ENCODE measurements around the gene ITGAD.

The ITGAD gene

DNA sequence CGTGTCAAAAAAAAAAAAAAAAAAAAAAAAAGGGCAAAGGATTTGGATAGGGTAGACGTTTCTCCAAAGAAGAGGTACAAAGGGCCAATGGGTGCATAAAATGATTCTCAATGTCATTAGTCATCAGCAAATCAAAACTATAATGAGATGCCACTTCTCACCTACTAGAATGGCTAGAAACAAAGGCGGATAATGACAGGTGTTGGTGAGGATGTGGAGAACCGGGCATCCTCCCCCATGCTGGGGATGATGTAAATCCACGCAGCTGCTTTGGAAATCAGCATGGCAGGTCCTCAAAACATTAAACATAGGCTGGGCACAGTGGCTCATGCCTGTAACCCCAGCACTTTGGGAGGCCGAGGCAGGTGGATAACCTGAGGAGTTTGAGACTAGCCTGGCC, 28.7 kb upstream of the ITGAD start:
- no peak for DNase-seq

GRCh38 chr16:31365131-31365865, 27.8 kb upstream of the ITGAD start:
- no peak for DNase-seq

DNA sequence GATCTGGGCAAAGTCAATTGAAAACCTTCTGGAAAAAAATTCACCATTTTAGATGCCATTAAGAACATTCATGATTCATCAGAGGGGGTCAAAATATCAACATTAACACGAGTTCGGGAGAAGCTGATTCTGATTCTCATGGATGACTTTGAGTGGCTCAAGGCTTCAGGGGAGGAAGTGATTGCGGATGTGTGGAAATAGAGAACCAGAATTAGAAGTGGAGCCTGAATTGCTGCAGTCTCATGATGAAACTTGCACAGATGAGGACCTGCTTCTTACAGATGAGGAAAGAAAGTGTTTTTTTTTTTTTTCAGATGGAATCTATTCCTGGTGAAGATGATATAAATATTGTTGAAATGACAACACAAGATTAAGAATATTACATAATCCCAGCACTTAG, 25.3 kb upstream of the ITGAD start:
- peak in 1 of 58 donors; percentile 13 for DNase-seq

DNA sequence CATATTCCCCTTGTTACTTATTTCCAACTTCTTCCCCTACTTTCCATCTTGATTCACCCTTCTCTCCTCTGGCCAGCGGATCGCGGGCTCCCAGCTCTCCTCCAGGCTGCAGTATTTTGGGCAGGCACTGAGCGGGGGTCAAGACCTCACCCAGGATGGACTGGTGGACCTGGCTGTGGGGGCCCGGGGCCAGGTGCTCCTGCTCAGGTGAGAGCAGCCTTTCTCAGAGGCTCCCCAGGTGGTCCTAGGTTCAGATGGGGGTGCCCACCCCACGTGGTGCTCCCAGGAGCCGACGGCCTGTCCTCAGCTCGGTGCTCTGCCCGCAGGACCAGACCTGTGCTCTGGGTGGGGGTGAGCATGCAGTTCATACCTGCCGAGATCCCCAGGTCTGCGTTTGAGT, 22.1 kb upstream of the ITGAD start:
- DNase-seq = no peak

DNA sequence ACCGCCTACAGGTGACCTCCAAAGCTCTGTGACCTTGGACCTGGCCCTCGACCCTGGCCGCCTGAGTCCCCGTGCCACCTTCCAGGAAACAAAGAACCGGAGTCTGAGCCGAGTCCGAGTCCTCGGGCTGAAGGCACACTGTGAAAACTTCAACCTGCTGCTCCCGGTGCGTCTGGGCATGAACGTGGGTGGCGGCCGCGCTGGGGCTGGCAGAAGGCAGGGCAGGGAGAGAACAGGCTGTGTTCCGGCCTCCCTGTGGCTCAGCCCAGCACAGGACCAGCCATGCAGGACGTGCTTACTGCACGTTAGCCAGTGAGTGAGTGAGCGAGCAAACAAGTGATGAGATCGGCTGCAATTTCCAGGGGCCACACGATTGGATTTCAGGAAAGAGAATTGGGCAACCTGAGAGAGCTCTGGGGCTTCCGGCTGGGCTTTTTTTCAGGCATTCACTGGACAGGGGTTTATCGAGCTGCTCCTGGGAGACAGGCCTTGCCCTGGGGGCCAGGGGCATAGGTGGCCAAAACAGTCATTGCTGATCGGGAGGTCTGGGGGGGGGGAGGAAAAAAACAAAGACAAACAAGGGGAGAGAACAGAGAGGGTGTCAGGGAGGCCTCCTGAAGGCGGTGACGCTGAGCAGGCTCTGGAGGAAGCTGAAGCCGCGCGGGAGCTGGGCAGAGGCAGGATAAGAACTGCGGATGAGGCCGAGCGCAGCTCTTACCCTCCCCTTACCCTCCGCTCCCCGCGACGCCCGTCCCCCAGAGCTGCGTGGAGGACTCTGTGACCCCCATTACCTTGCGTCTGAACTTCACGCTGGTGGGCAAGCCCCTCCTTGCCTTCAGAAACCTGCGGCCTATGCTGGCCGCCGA, 21.3 kb upstream of the ITGAD start:
- DNase-seq = no peak

DNA sequence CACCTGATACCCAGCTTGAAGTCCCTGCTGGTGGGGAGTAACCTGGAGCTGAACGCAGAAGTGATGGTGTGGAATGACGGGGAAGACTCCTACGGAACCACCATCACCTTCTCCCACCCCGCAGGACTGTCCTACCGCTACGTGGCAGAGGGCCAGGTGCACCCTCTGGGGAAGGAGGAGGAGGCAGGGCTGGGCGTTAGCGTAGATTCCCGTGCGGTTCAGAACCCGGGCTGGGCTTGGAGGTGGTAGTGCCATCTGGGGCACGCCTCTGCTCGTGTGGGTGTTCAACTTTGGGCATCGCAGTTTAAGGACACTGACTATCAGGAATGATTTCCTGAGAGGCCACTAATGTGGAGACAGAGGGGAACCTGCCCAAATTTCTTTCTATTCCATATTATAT, 19.9 kb upstream of the ITGAD start:
- no peak for DNase-seq

GRCh38 chr16:31375231-31375630, 17.9 kb upstream of the ITGAD start:
- DNase-seq = no peak

DNA sequence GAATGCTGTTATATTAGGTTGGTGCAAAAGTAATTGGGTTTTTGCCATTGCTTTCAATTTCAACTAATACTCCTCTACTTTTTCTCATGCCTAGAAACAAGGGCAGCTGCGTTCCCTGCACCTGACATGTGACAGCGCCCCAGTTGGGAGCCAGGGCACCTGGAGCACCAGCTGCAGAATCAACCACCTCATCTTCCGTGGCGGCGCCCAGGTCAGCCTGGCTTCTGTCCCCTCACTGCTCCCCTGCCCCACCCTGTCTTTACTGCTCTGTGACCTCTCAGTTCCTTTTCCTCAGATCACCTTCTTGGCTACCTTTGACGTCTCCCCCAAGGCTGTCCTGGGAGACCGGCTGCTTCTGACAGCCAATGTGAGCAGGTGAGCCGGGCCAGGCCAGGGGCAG, 16.4 kb upstream of the ITGAD start:
- no peak for DNase-seq

DNA sequence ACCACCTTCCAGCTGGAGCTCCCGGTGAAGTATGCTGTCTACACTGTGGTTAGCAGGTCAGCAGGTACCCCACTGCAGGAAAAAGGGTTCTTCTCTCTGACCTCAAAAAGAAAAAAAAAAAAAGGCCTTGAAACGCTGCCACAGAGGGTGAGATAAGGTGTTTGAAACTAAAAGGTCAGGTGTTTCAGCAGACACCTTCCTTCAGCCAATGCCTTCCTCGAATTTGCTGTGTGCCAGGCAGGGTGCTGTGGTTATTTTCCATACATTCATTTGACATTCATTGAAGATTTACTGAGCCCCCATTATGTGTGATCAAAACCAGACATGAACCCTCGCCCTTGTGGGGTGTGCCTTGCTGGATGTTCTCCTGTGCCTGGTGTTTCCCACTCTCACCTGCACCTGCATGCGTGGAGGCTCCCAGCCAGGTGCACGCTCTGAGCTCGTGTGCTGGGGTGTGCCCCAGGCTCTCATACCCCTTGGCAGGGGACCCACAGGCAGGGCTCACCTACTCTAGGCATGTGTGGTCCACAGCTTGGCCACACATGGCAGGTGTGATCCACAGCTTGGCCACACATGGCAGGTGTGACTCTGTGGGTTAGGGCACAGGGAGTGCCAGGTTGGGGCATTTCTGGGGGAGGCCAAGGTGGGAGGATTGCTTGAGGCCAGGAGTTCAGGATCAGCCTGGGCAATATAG, 15.8 kb upstream of the ITGAD start:
- DNase-seq = no peak

GRCh38 chr16:31380201-31380600, 12.9 kb upstream of the ITGAD start:
- no peak for DNase-seq

- DNase-seq = peak in 29 of 58 donors; percentile 2 to 56 (median 21)
Observed at GRCh38 chr16:31382485-31383161, 10.5 kb upstream of the ITGAD start.

DNA sequence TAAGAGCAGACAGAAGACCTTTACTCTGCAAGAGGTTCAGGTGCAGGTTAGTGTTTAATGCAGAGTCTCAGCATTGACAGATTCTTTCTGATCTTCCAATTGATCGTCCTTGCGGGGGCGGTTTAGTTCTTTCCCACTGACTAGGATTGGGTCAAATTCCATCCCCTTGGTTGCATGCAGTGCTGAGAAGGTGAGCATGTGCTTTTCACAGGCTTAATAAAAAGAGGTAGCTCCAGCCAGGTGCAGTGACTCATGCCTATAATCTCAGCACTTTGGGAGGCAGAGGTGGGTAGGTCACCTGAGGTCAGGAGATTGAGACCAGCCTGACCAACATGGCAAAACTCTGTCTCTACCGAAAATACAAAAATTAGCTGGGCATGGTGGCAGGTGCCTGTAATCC, 7.5 kb upstream of the ITGAD start:
- DNase-seq = no peak

GRCh38 chr16:31386157-31386984, 6.8 kb upstream of the ITGAD start:
- DNase-seq = peak in 10 of 58 donors; percentile 0 to 64 (median 15)

DNA sequence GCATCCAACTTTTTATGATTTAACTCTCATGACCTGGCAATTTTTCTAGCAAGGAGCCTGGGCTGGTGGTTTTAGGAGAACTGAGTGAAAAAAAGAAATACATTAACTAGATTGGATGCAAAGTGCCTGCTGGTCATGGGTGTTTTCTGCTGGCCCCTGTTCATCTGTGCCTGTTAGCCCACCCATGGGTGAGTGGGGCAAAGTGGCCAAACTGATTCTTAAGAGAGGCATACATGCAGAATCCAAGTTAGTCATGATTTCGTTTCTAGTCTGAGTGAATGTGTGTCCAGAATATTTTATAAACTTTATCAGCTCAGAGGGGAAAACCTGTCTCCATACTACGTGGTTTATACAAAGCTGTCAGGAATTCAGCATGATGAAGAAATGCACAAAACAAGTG, 4.6 kb upstream of the ITGAD start:
- DNase-seq = no peak

DNA sequence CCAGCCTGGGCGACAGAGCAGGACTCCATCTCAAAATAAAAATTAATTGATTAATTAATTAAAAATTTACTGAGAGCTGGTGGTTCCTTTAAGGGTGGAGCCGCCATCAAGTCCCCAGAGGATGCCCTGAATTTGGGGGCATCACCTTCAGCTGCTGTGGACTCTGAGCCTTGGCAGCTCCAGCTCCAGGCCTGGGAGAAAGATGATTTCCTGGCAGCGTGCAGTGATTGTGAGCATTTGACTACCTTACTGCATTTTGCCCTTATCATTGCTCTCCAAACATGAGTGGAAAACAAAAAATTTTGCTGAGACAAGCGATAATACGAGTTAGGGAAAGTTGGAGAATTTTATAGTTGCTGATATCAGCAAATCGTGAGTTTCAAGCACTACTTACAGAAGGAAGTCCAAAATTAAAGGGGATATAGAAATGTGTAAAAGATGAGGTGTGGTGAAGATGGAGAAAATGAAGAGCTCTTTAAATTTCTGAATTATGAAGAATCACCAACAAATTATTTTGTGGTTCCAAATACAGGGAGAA, 2.6 kb upstream of the ITGAD start:
- DNase-seq = no peak

DNA sequence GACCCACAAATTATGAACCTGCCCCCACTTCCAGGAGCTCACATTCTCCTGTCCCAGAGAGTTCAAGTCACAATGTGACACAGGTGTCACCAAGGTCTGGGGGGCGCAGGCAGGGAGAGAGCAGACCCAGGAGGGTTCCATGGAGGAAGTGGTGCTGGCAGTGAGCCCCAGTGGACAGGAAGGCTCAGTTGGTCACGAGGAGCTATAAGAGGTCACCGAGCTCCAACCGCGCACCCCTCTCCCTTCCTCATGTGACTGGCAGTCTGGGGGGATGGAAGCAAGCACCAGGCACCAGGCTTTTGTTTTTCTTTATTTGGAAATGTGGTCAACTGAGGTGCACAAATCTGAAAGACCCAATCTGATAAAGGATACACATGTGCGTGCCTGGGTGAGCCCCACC, 2.5 kb downstream of the ITGAD start:
- no peak for DNase-seq

GRCh38 chr16:31397096-31397660, 4.0 kb downstream of the ITGAD start:
- peak in 1 of 58 donors; percentile 0 for DNase-seq

DNA sequence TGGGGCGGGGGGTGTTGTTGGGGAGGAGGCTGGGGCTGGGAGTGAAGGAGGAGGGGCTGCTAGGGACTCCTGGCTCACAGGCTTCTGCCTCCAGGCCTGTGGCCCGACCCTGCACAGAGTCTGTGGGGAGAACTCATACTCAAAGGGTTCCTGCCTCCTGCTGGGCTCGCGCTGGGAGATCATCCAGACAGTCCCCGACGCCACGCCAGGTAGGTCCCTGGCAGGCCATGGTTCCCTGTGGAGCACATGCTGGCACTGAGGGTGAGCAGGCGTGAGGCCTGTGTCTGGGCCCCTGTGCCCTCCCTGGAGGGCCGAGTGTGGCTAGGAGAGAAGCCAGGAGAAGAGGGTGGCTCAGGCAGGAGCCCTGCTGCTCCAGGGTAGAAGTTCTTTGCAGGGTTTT, 4.6 kb downstream of the ITGAD start:
- no peak for DNase-seq

DNA sequence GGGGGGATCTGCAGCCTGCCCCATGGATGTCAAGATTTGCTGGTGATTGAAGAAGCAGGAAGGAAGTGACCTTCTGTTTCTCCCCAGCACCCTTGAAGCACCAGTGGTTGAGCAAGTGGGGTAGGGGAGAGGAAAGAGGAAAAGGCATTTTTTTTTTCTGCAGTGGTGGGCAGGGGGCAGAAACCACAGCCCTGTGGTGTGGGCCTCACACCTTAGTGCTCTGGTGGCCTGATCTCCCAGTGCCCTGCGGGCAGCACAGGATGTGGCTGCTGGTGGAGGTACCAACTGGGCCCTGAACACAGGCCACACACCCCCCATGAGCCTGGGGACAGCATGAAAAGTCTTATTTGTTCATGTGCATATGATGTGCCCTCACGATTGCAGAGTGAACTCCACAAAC, 7.1 kb downstream of the ITGAD start:
- DNase-seq = no peak

- no peak for DNase-seq
Observed at GRCh38 chr16:31401436-31401835, 8.3 kb downstream of the ITGAD start.
